HEK293T (cell line): ENCODE measurements around the gene UCP2.

ENCODE experiments used
- CTCF ChIA-PET: fragments of 350-600 bp; formaldehyde crosslinking; extraction: SDS; loops from one replicate; lab custom pipeline; 2021; ENCODE audit warnings: antibody characterized with exemption, inconsistent platforms; lab: Yijun Ruan, JAX
- POLR2A ChIA-PET: fragments of 350-600 bp; formaldehyde crosslinking; extraction: SDS; loops from one replicate; lab custom pipeline; 2020; ENCODE audit warnings: antibody characterized with exemption, inconsistent platforms; lab: Yijun Ruan, JAX
- DNase-seq: peaks from one replicate; pipeline ENCODE4 v3.0.0; 2012; ENCODE audit warnings: mixed read lengths; ENCODE audit errors: extremely low spot score
- ARNT ChIP-seq: fragments of 450-650 bp; IDR thresholded peaks from 2 replicates; pipeline ENCODE4 v1.6.1; 2017; ENCODE audit warnings: mild to moderate bottlenecking
- BHLHE40 ChIP-seq: fragments of 450-650 bp; IDR thresholded peaks from 2 replicates; pipeline ENCODE4 v1.6.1; 2016; ENCODE audit warnings: mild to moderate bottlenecking, moderate library complexity, borderline replicate concordance
- CTBP1 ChIP-seq: fragments of 450-650 bp; IDR thresholded peaks from 2 replicates; pipeline ENCODE4 v1.6.1; 2016; ENCODE audit warnings: borderline replicate concordance
- ELF4 ChIP-seq: fragments of 450-650 bp; IDR thresholded peaks from 2 replicates; pipeline ENCODE4 v1.6.1; 2017; ENCODE audit warnings: antibody characterized with exemption
- FOXA1 ChIP-seq: fragments of 450-650 bp; IDR thresholded peaks from 2 replicates; pipeline ENCODE4 v1.6.1; 2016; ENCODE audit warnings: mild to moderate bottlenecking
- FOXK2 ChIP-seq: fragments of 450-650 bp; IDR thresholded peaks from 2 replicates; pipeline ENCODE4 v1.6.1; 2016; ENCODE audit warnings: mild to moderate bottlenecking
- FOXM1 ChIP-seq: fragments of 450-650 bp; IDR thresholded peaks from 2 replicates; pipeline ENCODE4 v1.6.1; 2017; ENCODE audit warnings: mild to moderate bottlenecking, borderline replicate concordance
- HDGF ChIP-seq: fragments of 450-650 bp; IDR thresholded peaks from 2 replicates; pipeline ENCODE4 v1.6.1; 2017; ENCODE audit warnings: antibody characterized with exemption, borderline replicate concordance
- L3MBTL2 ChIP-seq: fragments of 450-650 bp; conservative IDR thresholded peaks from 2 replicates; pipeline ENCODE4 v1.6.1; 2016; ENCODE audit warnings: mild to moderate bottlenecking
- LEF1 ChIP-seq: fragments of 450-650 bp; IDR thresholded peaks from 2 replicates; pipeline ENCODE4 v1.6.1; 2017; ENCODE audit warnings: mild to moderate bottlenecking, borderline replicate concordance
- NFRKB ChIP-seq: fragments of 450-650 bp; IDR thresholded peaks from 2 replicates; pipeline ENCODE4 v1.6.1; 2016; ENCODE audit warnings: mild to moderate bottlenecking, moderate library complexity
- PKNOX1 ChIP-seq: fragments of 450-650 bp; IDR thresholded peaks from 2 replicates; pipeline ENCODE4 v1.6.1; 2016
- SP1 ChIP-seq: fragments of 450-650 bp; IDR thresholded peaks from 2 replicates; pipeline ENCODE4 v1.6.1; 2017
- SUZ12 ChIP-seq: fragments of 450-650 bp; IDR thresholded peaks from 2 replicates; pipeline ENCODE4 v1.6.1; 2016; ENCODE audit warnings: mild to moderate bottlenecking
- TARDBP ChIP-seq: fragments of 450-650 bp; IDR thresholded peaks from 2 replicates; pipeline ENCODE4 v1.6.1; 2016
- ZNF384 ChIP-seq: fragments of 450-650 bp; IDR thresholded peaks from 2 replicates; pipeline ENCODE4 v1.6.1; 2016

The UCP2 gene

GRCh38 chr11:74005721-74006517 is 23.3 kb upstream of the UCP2 start:
- ChIA-PET CTCF (no interaction called here), POLR2A (no interaction called here)
- DNase-seq: no peak
- TF ChIP-seq FOXK2 (no peak), L3MBTL2 (no peak), ARNT (no peak), FOXM1 (no peak), PKNOX1 (no peak), LEF1 (no peak), BHLHE40 (no peak), NFRKB (no peak), FOXA1 (no peak), SP1 (no peak), CTBP1 (no peak), HDGF (no peak), TARDBP (no peak), ELF4 (no peak), ZNF384 (no peak), SUZ12 (no peak)

GRCh38 chr11:74004759-74005615 is 22.3 kb upstream of the UCP2 start:
- no peak for TF ChIP-seq BHLHE40
- TF ChIP-seq L3MBTL2: no peak
- no peak for TF ChIP-seq HDGF
- no peak for TF ChIP-seq TARDBP
- no peak for TF ChIP-seq LEF1
- TF ChIP-seq PKNOX1: no peak
- POLR2A ChIA-PET: interaction anchor here (0.9 to 1.0 kb wide), 2 partner anchors 22 to 488 kb away, joined by 3 read pairs; partner anchors contain the start of gene UCP2
- no peak for DNase-seq
- CTCF ChIA-PET: no interaction called here

GRCh38 chr11:74004046-74004695 is 21.5 kb upstream of the UCP2 start:
- TF ChIP-seq FOXA1 (no peak), BHLHE40 (no peak), LEF1 (no peak), HDGF (no peak), SP1 (no peak), ZNF384 (no peak), FOXM1 (no peak)
- POLR2A ChIA-PET: interaction anchor here (0.9 kb wide), 1 partner anchor 22 kb away, joined by 3 read pairs; the partner anchor contains the start of gene UCP2
- DNase-seq: no peak
- CTCF ChIA-PET: no interaction called here

- ChIA-PET POLR2A (interaction anchor here (1.1 kb wide), 1 partner anchor 20 kb away, joined by 3 read pairs; the partner anchor contains the start of gene UCP2), CTCF (no interaction called here)
- DNase-seq: no peak
- TF ChIP-seq NFRKB (no peak), SUZ12 (no peak), L3MBTL2 (no peak), FOXK2 (no peak), ARNT (no peak), ELF4 (no peak), FOXA1 (no peak), ZNF384 (no peak), LEF1 (no peak), TARDBP (no peak), FOXM1 (no peak)
Observed at GRCh38 chr11:74002832-74003231, 20.2 kb upstream of the UCP2 start.

- ChIA-PET CTCF (no interaction called here), POLR2A (interaction anchor here (1.1 kb wide), 1 partner anchor 19 kb away, joined by 3 read pairs; the partner anchor contains the start of gene UCP2)
- no peak for DNase-seq
- TF ChIP-seq BHLHE40 (no peak), FOXK2 (no peak), CTBP1 (no peak), HDGF (no peak), TARDBP (no peak), PKNOX1 (no peak), ARNT (no peak), ZNF384 (no peak), SUZ12 (no peak), FOXA1 (no peak), L3MBTL2 (no peak), ELF4 (no peak), LEF1 (no peak), SP1 (no peak), NFRKB (no peak), FOXM1 (no peak)
Observed at GRCh38 chr11:74001822-74002286, 19.2 kb upstream of the UCP2 start.
